Activated naive CD8-positive, alpha-beta T cell treated with anti-CD3 and anti-CD28 coated beads, Interleukin-2, amount 50 U/mL, for 24 hours (primary cell): ENCODE results near the gene PTPRH.

ENCODE experiments used
- ATAC-seq: fragments of 150-1000 bp; cut with Tn5 transposase; one replicate; pipeline ENCODE4 v1.10.0; 2021
- DNase-seq: peaks from one replicate; pipeline ENCODE4 v3.0.0; 2021
- H3K27ac Mint-ChIP-seq: one replicate; pipeline ENCODE4 v1.8.0; 2021; ENCODE audit warnings: mild to moderate bottlenecking, mixed read lengths
- H3K27me3 Mint-ChIP-seq: one replicate; pipeline ENCODE4 v1.8.0; 2021; ENCODE audit warnings: mixed read lengths
- H3K36me3 Mint-ChIP-seq: one replicate; pipeline ENCODE4 v1.8.0; 2021; ENCODE audit warnings: low read depth, mixed read lengths
- H3K4me1 Mint-ChIP-seq: one replicate; pipeline ENCODE4 v1.8.0; 2021; ENCODE audit warnings: mixed read lengths
- H3K4me3 Mint-ChIP-seq: one replicate; pipeline ENCODE4 v1.8.0; 2021; ENCODE audit warnings: mild to moderate bottlenecking, moderate library complexity, mixed read lengths
- H3K9me3 Mint-ChIP-seq: one replicate; pipeline ENCODE4 v1.8.0; 2021; ENCODE audit warnings: mixed read lengths

Gene PTPRH

GRCh38 chr19:55250262-55251036 lies 41.1 kb upstream of the PTPRH start:
- ATAC-seq, result no peak
- Mint-ChIP-seq H3K27me3 (no peaks in the 10 kb centered on the region), H3K36me3 (peaks cover 24% of the 10 kb centered on the region), H3K9me3 (no peaks in the 10 kb centered on the region), H3K4me1 (peaks cover 63% of the 10 kb centered on the region), H3K4me3 (no peak overlapping the region), H3K27ac (peak overlapping the region; percentile 99)
- no peak for DNase-seq

- no peak overlapping the region for H3K27ac Mint-ChIP-seq
- H3K4me1 Mint-ChIP-seq, result peaks cover 58% of the 10 kb centered on the region
- no peak for ATAC-seq
Measured at GRCh38 chr19:55249841-55250240, 40.5 kb upstream of the PTPRH start.

GRCh38 chr19:55248704-55249103 lies 39.4 kb upstream of the PTPRH start:
- no peak for DNase-seq
- Mint-ChIP-seq H3K27me3 (no peaks in the 10 kb centered on the region), H3K36me3 (peaks cover 23% of the 10 kb centered on the region), H3K27ac (peak overlapping the region; percentile 31), H3K4me3 (no peak overlapping the region), H3K4me1 (peaks cover 49% of the 10 kb centered on the region), H3K9me3 (no peaks in the 10 kb centered on the region)
- no peak for ATAC-seq

More at GRCh38 chr19:55249841-55250240, 40.5 kb upstream of the PTPRH start:
- no peak for DNase-seq
- H3K9me3 Mint-ChIP-seq, result no peaks in the 10 kb centered on the region
- H3K27me3 Mint-ChIP-seq, result no peaks in the 10 kb centered on the region
- H3K4me3 Mint-ChIP-seq, result no peak overlapping the region
- peaks cover 22% of the 10 kb centered on the region for H3K36me3 Mint-ChIP-seq

GRCh38 chr19:55248166-55248675 lies 38.9 kb upstream of the PTPRH start:
- DNase-seq (no peak), ATAC-seq (no peak)
- Mint-ChIP-seq H3K4me3 (no peak overlapping the region), H3K4me1 (peaks cover 44% of the 10 kb centered on the region), H3K36me3 (peaks cover 19% of the 10 kb centered on the region), H3K27ac (no peak overlapping the region), H3K27me3 (no peaks in the 10 kb centered on the region), H3K9me3 (no peaks in the 10 kb centered on the region)

GRCh38 chr19:55247621-55248099 lies 38.4 kb upstream of the PTPRH start:
- ATAC-seq (no peak), DNase-seq (no peak)
- Mint-ChIP-seq H3K4me1 (peaks cover 41% of the 10 kb centered on the region), H3K27ac (no peak overlapping the region), H3K27me3 (no peaks in the 10 kb centered on the region), H3K9me3 (no peaks in the 10 kb centered on the region), H3K36me3 (peaks cover 21% of the 10 kb centered on the region), H3K4me3 (no peak overlapping the region)

GRCh38 chr19:55246462-55247451 lies 37.5 kb upstream of the PTPRH start:
- Mint-ChIP-seq H3K9me3 (no peaks in the 10 kb centered on the region), H3K4me1 (peaks cover 32% of the 10 kb centered on the region), H3K27ac (no peak overlapping the region), H3K27me3 (no peaks in the 10 kb centered on the region), H3K36me3 (peaks cover 21% of the 10 kb centered on the region), H3K4me3 (no peak overlapping the region)
- no peak for ATAC-seq
- DNase-seq, result no peak

- Mint-ChIP-seq H3K36me3 (peaks cover 17% of the 10 kb centered on the region), H3K4me3 (no peak overlapping the region), H3K9me3 (no peaks in the 10 kb centered on the region), H3K27me3 (no peaks in the 10 kb centered on the region), H3K4me1 (peaks cover 19% of the 10 kb centered on the region), H3K27ac (no peak overlapping the region)
- no peak for DNase-seq
- ATAC-seq, result no peak
Measured at GRCh38 chr19:55245236-55245904, 36.1 kb upstream of the PTPRH start.

GRCh38 chr19:55244004-55244680 lies 34.8 kb upstream of the PTPRH start:
- Mint-ChIP-seq H3K27me3 (no peaks in the 10 kb centered on the region), H3K9me3 (no peaks in the 10 kb centered on the region), H3K4me3 (no peak overlapping the region), H3K36me3 (peaks cover 20% of the 10 kb centered on the region), H3K4me1 (peaks cover 17% of the 10 kb centered on the region), H3K27ac (no peak overlapping the region)
- no peak for DNase-seq
- ATAC-seq, result no peak

- Mint-ChIP-seq H3K9me3 (no peaks in the 10 kb centered on the region), H3K27ac (peak overlapping the region; percentile 28)
- ATAC-seq, result peak; percentile 29
Measured at GRCh38 chr19:55242517-55242916, 33.2 kb upstream of the PTPRH start.

GRCh38 chr19:55241935-55242464 lies 32.7 kb upstream of the PTPRH start:
- Mint-ChIP-seq H3K27ac (no peak overlapping the region), H3K4me1 (peaks cover 3% of the 10 kb centered on the region), H3K36me3 (peaks cover 32% of the 10 kb centered on the region), H3K4me3 (no peak overlapping the region), H3K27me3 (no peaks in the 10 kb centered on the region), H3K9me3 (no peaks in the 10 kb centered on the region)
- no peak for DNase-seq
- ATAC-seq, result no peak

More at GRCh38 chr19:55242517-55242916, 33.2 kb upstream of the PTPRH start:
- no peak for DNase-seq
- no peaks in the 10 kb centered on the region for H3K27me3 Mint-ChIP-seq
- H3K4me1 Mint-ChIP-seq, result peaks cover 3% of the 10 kb centered on the region
- peaks cover 27% of the 10 kb centered on the region for H3K36me3 Mint-ChIP-seq
- no peak overlapping the region for H3K4me3 Mint-ChIP-seq

- H3K4me1 Mint-ChIP-seq, result peaks cover 3% of the 10 kb centered on the region
- no peak overlapping the region for H3K27ac Mint-ChIP-seq
- no peak overlapping the region for H3K4me3 Mint-ChIP-seq
- no peaks in the 10 kb centered on the region for H3K27me3 Mint-ChIP-seq
- peaks cover 39% of the 10 kb centered on the region for H3K36me3 Mint-ChIP-seq
- H3K9me3 Mint-ChIP-seq, result no peaks in the 10 kb centered on the region
- DNase-seq (no peak), ATAC-seq (no peak)
Measured at GRCh38 chr19:55241143-55241934, 32.0 kb upstream of the PTPRH start.

GRCh38 chr19:55240713-55241020 lies 31.4 kb upstream of the PTPRH start:
- peaks cover 3% of the 10 kb centered on the region for H3K4me1 Mint-ChIP-seq
- H3K9me3 Mint-ChIP-seq, result no peaks in the 10 kb centered on the region
- no peak overlapping the region for H3K27ac Mint-ChIP-seq
- no peak for DNase-seq
- ATAC-seq, result no peak
- peaks cover 43% of the 10 kb centered on the region for H3K36me3 Mint-ChIP-seq
- H3K4me3 Mint-ChIP-seq, result no peak overlapping the region
- H3K27me3 Mint-ChIP-seq, result no peaks in the 10 kb centered on the region

GRCh38 chr19:55239004-55239403 lies 29.7 kb upstream of the PTPRH start:
- no peak overlapping the region for H3K27ac Mint-ChIP-seq
- DNase-seq (no peak), ATAC-seq (no peak)
- H3K4me3 Mint-ChIP-seq, result no peak overlapping the region
- peaks cover 48% of the 10 kb centered on the region for H3K36me3 Mint-ChIP-seq
- H3K27me3 Mint-ChIP-seq, result no peaks in the 10 kb centered on the region
- H3K4me1 Mint-ChIP-seq, result peaks cover 3% of the 10 kb centered on the region
- no peaks in the 10 kb centered on the region for H3K9me3 Mint-ChIP-seq
